SK-N-SH (cell line): ENCODE measurements around the gene TBX20. TPM values are rescaled to one million over a fixed set of nuclear protein-coding genes. Genes with fewer than 3 reads are reported as not detected.

Experiments used
- CTCF ChIA-PET: fragments of 300-600, 350-600 bp; formaldehyde crosslinking; extraction: SDS; loops from one replicate; lab custom pipeline; 2021; lab: Yijun Ruan, JAX
- POLR2A ChIA-PET: fragments of 350-600 bp; sonication (Branson Sonifier 250); formaldehyde crosslinking; extraction: SDS; loops from one replicate; lab custom pipeline; 2020; ENCODE audit warnings: antibody characterized with exemption, inconsistent platforms; lab: Yijun Ruan, JAX
- DNase-seq: peaks from one replicate; pipeline ENCODE4 v3.0.0; 2012
- H2AFZ ChIP-seq: fragments of 200-600 bp; sonication (generic); 2 replicates; pipeline ENCODE4 v1.8.1; 2016; ENCODE audit warnings: antibody characterized with exemption, mild to moderate bottlenecking, low read depth
- H3F3A ChIP-seq: fragments of 200-600 bp; sonication (generic); replicated peaks from 2 replicates; pipeline ENCODE3; 2016; ENCODE audit warnings: antibody characterized with exemption, mild to moderate bottlenecking; ENCODE audit not compliant: insufficient read depth
- H3K27ac ChIP-seq, 2 experiments: fragments of 200-500 bp in 1 of 2; fragments of 200-600 bp in 1 of 2; sonication (Bioruptor generic) in 1 of 2; sonication (generic), shearing (Covaris generic) in 1 of 2; 2 replicates each; pipeline versions ENCODE4 v1.5.1 to v1.6.1; 2014 to 2016; ENCODE audit warnings: low read depth in 2 of 2, inconsistent platforms in 1 of 2, low read length in 1 of 2, mild to moderate bottlenecking in 1 of 2, mixed read lengths in 1 of 2
- H3K27me3 ChIP-seq: fragments of 200-600 bp; sonication (generic), shearing (Covaris generic); 2 replicates; pipeline ENCODE4 v1.6.1; 2016; ENCODE audit warnings: mixed run types; ENCODE audit not compliant: insufficient read depth
- H3K36me3 ChIP-seq, 2 experiments: fragments of 200-500 bp in 1 of 2; fragments of 200-600 bp in 1 of 2; sonication (Bioruptor generic) in 1 of 2; sonication (generic) in 1 of 2; replicated peaks in 1 of 2; 2 replicates each; pipeline versions ENCODE3 to v1.5.1; 2014 to 2016; ENCODE audit warnings: low read length in 1 of 2, mild to moderate bottlenecking in 1 of 2; ENCODE audit not compliant: insufficient read depth in 2 of 2, control insufficient read depth in 1 of 2
- H3K4me1 ChIP-seq, 2 experiments: fragments of 200-500 bp in 1 of 2; fragments of 200-600 bp in 1 of 2; sonication (Bioruptor generic) in 1 of 2; sonication (generic), shearing (Covaris generic) in 1 of 2; 2 replicates each; pipeline versions ENCODE4 v1.5.1 to v1.6.1; 2014 to 2016; ENCODE audit warnings: low read depth in 1 of 2, low read length in 1 of 2, mixed run types in 1 of 2; ENCODE audit not compliant: insufficient read depth in 2 of 2, control insufficient read depth in 1 of 2
- H3K4me2 ChIP-seq: fragments of 200-600 bp; sonication (generic), shearing (Covaris generic); 2 replicates; pipeline ENCODE4 v1.6.1; 2017; ENCODE audit warnings: mixed run types
- H3K4me3 ChIP-seq, 2 experiments: fragments of 200-500 bp in 1 of 2; fragments of 200-600 bp in 1 of 2; sonication (Bioruptor generic) in 1 of 2; sonication (generic), shearing (Covaris generic) in 1 of 2; 2 replicates each; pipeline versions ENCODE4 v1.5.1 to v1.8.1; 2014 to 2016; ENCODE audit warnings: low read depth in 2 of 2, inconsistent platforms in 1 of 2, low read length in 1 of 2, mild to moderate bottlenecking in 1 of 2, mixed read lengths in 1 of 2, moderate library complexity in 1 of 2
- H3K79me2 ChIP-seq: fragments of 200-600 bp; sonication (generic); 2 replicates; pipeline ENCODE4 v1.8.1; 2017; ENCODE audit warnings: mild to moderate bottlenecking; ENCODE audit not compliant: insufficient read depth
- H3K9ac ChIP-seq: fragments of 200-600 bp; sonication (generic); 2 replicates; pipeline ENCODE4 v1.6.1; 2017; ENCODE audit warnings: mixed run types
- H3K9me2 ChIP-seq: fragments of 200-600 bp; sonication (generic); 2 replicates; pipeline ENCODE4 v1.6.1; 2017; ENCODE audit warnings: mixed run types
- H3K9me3 ChIP-seq: fragments of 200-600 bp; sonication (generic); 2 replicates; pipeline ENCODE4 v1.6.1; 2017; ENCODE audit warnings: mixed run types, mild to moderate bottlenecking, moderate library complexity
- H4K20me1 ChIP-seq: fragments of 200-600 bp; sonication (generic); 2 replicates; pipeline ENCODE4 v1.6.1; 2017; ENCODE audit warnings: mild to moderate bottlenecking, mixed run types; ENCODE audit not compliant: insufficient read depth
- CHD2 ChIP-seq: fragments of 150-350 bp; IDR thresholded peaks from 2 replicates; pipeline ENCODE4 v1.6.1; 2018; ENCODE audit warnings: low read length; ENCODE audit not compliant: partially characterized antibody
- CTCF ChIP-seq: fragments of 200-600 bp; sonication (generic); IDR thresholded peaks from 2 replicates; pipeline ENCODE4 v1.6.1; 2017; ENCODE audit warnings: antibody characterized with exemption, mild to moderate bottlenecking, moderate library complexity
- EZH2phosphoT487 ChIP-seq: fragments of 200-600 bp; sonication (generic); IDR thresholded peaks from 2 replicates; pipeline ENCODE4 v1.6.1; 2017; ENCODE audit warnings: low read depth, mixed run types, mild to moderate bottlenecking, antibody characterized with exemption, moderate library complexity, borderline replicate concordance
- FOSL2 ChIP-seq: IDR thresholded peaks from 2 replicates; pipeline ENCODE4 v1.4.0; 2012; ENCODE audit warnings: low read depth, mild to moderate bottlenecking, moderate library complexity, borderline replicate concordance
- FOXM1 ChIP-seq: IDR thresholded peaks from 2 replicates; pipeline ENCODE4 v1.4.0; 2012; ENCODE audit warnings: low read depth, mild to moderate bottlenecking
- GABPA ChIP-seq: IDR thresholded peaks from 2 replicates; pipeline ENCODE4 v1.4.0; 2012; ENCODE audit warnings: low read depth, mild to moderate bottlenecking
- JUND ChIP-seq: IDR thresholded peaks from 2 replicates; pipeline ENCODE4 v1.4.0; 2012
- MAX ChIP-seq: IDR thresholded peaks from 2 replicates; pipeline ENCODE4 v1.4.0; 2012; ENCODE audit warnings: low read depth
- NFIC ChIP-seq: IDR thresholded peaks from 2 replicates; pipeline ENCODE4 v1.4.0; 2012; ENCODE audit warnings: borderline replicate concordance
- NRF1 ChIP-seq: IDR thresholded peaks from 2 replicates; pipeline ENCODE4 v1.6.1; 2012; ENCODE audit warnings: low read depth, mild to moderate bottlenecking, low read length
- PBX3 ChIP-seq: IDR thresholded peaks from 2 replicates; pipeline ENCODE4; 2012
- REST ChIP-seq: IDR thresholded peaks from 2 replicates; pipeline ENCODE4 v1.6.1; 2012; ENCODE audit warnings: mild to moderate bottlenecking, low read depth, low read length, moderate library complexity
- RFX5 ChIP-seq: IDR thresholded peaks from 2 replicates; pipeline ENCODE4 v1.6.1; 2012; ENCODE audit warnings: mild to moderate bottlenecking, improper control_type of control experiment, low read length
- SIN3A ChIP-seq: IDR thresholded peaks from 2 replicates; pipeline ENCODE4 v1.6.1; 2012; ENCODE audit warnings: low read depth, mild to moderate bottlenecking, low read length, moderate library complexity, borderline replicate concordance
- TAF1 ChIP-seq: IDR thresholded peaks from 2 replicates; pipeline ENCODE4 v1.6.1; 2012; ENCODE audit warnings: low read depth, mild to moderate bottlenecking, low read length, moderate library complexity, borderline replicate concordance
- USF1 ChIP-seq: IDR thresholded peaks from 2 replicates; pipeline ENCODE4 v1.4.0; 2012; ENCODE audit warnings: low read depth, borderline replicate concordance
- YY1 ChIP-seq: IDR thresholded peaks from 2 replicates; pipeline ENCODE4 v1.4.0; 2012; ENCODE audit warnings: low read depth, mild to moderate bottlenecking
- WGBS: methylation state at CpG from one replicate; pipeline ENCODE4 v1.1.6; 2017; ENCODE audit warnings: low lambda C conversion rate; 5-methylcytosine and 5-hydroxymethylcytosine counted together
- polyA plus RNA-seq, 3 experiments: library from polyadenylated mRNA; depleted of rRNA; stranded (reverse); fragments of >200 nt; gene quantifications; 2 replicates each; pipeline ENCODE4 v1.2.3, GENCODE V29; 2012
- TF ChIP-seq, protein P1 (sequence below): fragments of 150-350 bp; IDR thresholded peaks from 2 replicates; pipeline ENCODE4 v1.6.1; 2016; ENCODE audit warnings: mild to moderate bottlenecking, low read depth, low read length

TBX20 gene
- polyA plus RNA-seq, 1 of the 3 experiments (the other 2 are of a cell fraction): 1.0 TPM

DNA sequence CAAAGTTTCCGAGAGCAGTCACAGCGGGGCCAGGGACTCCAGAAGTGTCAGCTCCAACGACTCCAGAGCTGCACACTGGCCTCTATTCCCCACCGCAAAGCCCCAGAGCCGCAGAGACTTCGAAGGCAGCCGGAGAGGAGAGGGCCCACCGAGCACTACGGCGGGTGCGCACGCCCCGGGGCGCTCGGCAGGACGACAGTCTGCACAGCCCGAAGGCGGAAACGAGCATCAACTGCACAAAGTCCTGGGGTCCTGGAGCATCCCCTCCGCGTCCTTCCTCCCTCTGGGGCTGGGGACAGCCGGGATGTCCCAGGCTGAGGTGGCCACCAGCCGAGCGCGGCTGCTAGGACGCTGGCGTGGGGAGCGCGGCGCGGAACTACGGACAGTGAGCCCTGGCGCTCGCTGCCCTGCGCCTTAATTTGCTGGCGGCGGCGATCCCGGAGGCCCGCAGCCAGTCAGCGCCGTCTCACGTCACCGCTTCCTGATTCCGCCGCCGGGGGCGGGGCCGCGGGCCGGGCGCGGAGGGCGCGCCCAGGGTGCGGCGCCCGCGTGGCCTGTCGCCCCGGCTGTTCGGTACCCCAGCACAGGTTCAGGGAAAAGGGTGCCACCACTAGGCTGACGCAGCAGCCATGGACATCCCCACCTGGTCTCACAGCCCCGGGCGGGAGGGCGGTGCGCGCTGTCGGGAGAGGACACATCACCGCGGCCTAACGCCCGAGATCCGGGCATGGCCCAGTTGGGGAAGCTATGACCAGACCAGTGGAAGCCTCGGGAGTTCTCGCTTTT is at the start of gene TBX20 (continued):
- 0 out of 2 replicates have a peak, but pooled peaks have one; percentile 18 for TF ChIP-seq REST
- TF ChIP-seq NFIC: no peak
- no peak for TF ChIP-seq GABPA
- no peak for TF ChIP-seq EZH2phosphoT487
- no peak for TF ChIP-seq JUND
- TF ChIP-seq, protein P1, sequence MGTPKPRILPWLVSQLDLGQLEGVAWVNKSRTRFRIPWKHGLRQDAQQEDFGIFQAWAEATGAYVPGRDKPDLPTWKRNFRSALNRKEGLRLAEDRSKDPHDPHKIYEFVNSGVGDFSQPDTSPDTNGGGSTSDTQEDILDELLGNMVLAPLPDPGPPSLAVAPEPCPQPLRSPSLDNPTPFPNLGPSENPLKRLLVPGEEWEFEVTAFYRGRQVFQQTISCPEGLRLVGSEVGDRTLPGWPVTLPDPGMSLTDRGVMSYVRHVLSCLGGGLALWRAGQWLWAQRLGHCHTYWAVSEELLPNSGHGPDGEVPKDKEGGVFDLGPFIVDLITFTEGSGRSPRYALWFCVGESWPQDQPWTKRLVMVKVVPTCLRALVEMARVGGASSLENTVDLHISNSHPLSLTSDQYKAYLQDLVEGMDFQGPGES: no peak
- TF ChIP-seq SIN3A: peak; percentile 72; the same call in 1 of the 2 replicates
- peak; percentile 90; the same call in 1 of the 2 replicates for TF ChIP-seq TAF1

- 24% methylated on average over 6 of the region's 6 CpGs for WGBS
- no peaks in the 10 kb centered on the region for H3K79me2 ChIP-seq
- no peak for TF ChIP-seq FOSL2
- no peak for TF ChIP-seq USF1
- TF ChIP-seq SIN3A: no peak
- peak; percentile 63 for TF ChIP-seq CHD2
- TF ChIP-seq, protein P1: no peak
- TF ChIP-seq NRF1: no peak
- no peak for TF ChIP-seq EZH2phosphoT487
- no peak for TF ChIP-seq CTCF
- TF ChIP-seq MAX: no peak
- TF ChIP-seq YY1: no peak
- TF ChIP-seq FOXM1: no peak
- no peak for TF ChIP-seq PBX3
- TF ChIP-seq GABPA: no peak
- no peak for TF ChIP-seq NFIC
- no peak for TF ChIP-seq RFX5
Observed at GRCh38 chr7:35289376-35289775, 35.5 kb upstream of the TBX20 start.

More at GRCh38 chr7:35289376-35289775, 35.5 kb upstream of the TBX20 start:
- no peak overlapping the region for H3K9ac ChIP-seq
- H3K4me1 ChIP-seq: peaks cover 0 to 21% of the 10 kb centered on the region in 2 experiments; a peak in 2 of 4 replicates
- CTCF ChIA-PET: interaction anchor here (1.0 to 3.2 kb wide), 4 partner anchors 9 to 136 kb away, joined by 3 to 8 read pairs (median 6); no protein-coding TSS in a partner anchor
- H2AFZ ChIP-seq: no peak overlapping the region
- no peaks in the 10 kb centered on the region for H3K9me3 ChIP-seq
- H3K27me3 ChIP-seq: no peaks in the 10 kb centered on the region
- H4K20me1 ChIP-seq: no peaks in the 10 kb centered on the region
- H3K9me2 ChIP-seq: no peaks in the 10 kb centered on the region; the same call in 1 of the 2 replicates
- no peak overlapping the region for H3K4me2 ChIP-seq
- H3K27ac ChIP-seq: peak overlapping the region in 1 of 2 experiments; percentile 71; a peak in 2 of 4 replicates
- H3F3A ChIP-seq: no peaks in the 10 kb centered on the region
- DNase-seq: peak; percentile 71
- POLR2A ChIA-PET: no interaction called here
- no peak overlapping the region for H3K4me3 ChIP-seq
- no peaks in the 10 kb centered on the region for H3K36me3 ChIP-seq
